PC-9 (cell line): Measurements from ENCODE around the gene TENM4. TPM values are rescaled to one million over a fixed set of nuclear protein-coding genes. Genes with fewer than 3 reads are reported as not detected.

Experiments used
- BruUV-seq: library from RNA; stranded (reverse); fragments of 400-500 nt; replicated peaks from 2 replicates; lab custom pipeline; 2021; lab: Mats Ljungman, UMichigan
- CTCF ChIA-PET: fragments of 300-600 bp; sonication (Branson Sonifier 250); formaldehyde crosslinking; loops from one replicate; lab custom pipeline; 2022; ENCODE audit warnings: antibody characterized with exemption; lab: Charles Lee
- POLR2A ChIA-PET: fragments of 300-600 bp; sonication (Branson Sonifier 250); formaldehyde crosslinking; loops from one replicate; lab custom pipeline; 2022; ENCODE audit warnings: antibody characterized with exemption; ENCODE audit not compliant: unreplicated experiment; lab: Charles Lee
- DNase-seq, 2 experiments: peaks; one replicate each; pipeline versions ENCODE4 v3.0.0 to v3.0.0-alpha.2; 2015 to 2022; ENCODE audit warnings: mixed read lengths in 1 of 2
- H2AFZ ChIP-seq: fragments of 200-600 bp; sonication (generic); 2 replicates; pipeline ENCODE4 v1.8.1; 2017; ENCODE audit warnings: antibody characterized with exemption
- H3F3A ChIP-seq: fragments of 200-600 bp; sonication (generic); 2 replicates; pipeline ENCODE4 v1.8.1; 2017; ENCODE audit warnings: antibody characterized with exemption, mild to moderate bottlenecking, low read depth; ENCODE audit not compliant: insufficient read depth
- H3K27ac ChIP-seq: fragments of 200-600 bp; sonication (generic); 2 replicates; pipeline ENCODE4 v1.6.1; 2016; ENCODE audit warnings: mixed run types
- H3K27me3 ChIP-seq: fragments of 200-600 bp; sonication (generic); 2 replicates; pipeline ENCODE4 v1.6.1; 2016; ENCODE audit warnings: low read depth, mixed run types; ENCODE audit not compliant: insufficient read depth
- H3K36me3 ChIP-seq: fragments of 200-600 bp; sonication (generic); 2 replicates; pipeline ENCODE4 v1.6.1; 2016; ENCODE audit warnings: low read depth, mixed run types
- H3K4me1 ChIP-seq: fragments of 200-600 bp; sonication (generic); replicated peaks from 2 replicates; pipeline ENCODE4 v1.6.1; 2016; ENCODE audit warnings: mixed run types; ENCODE audit not compliant: insufficient read depth
- H3K4me2 ChIP-seq: fragments of 200-600 bp; sonication (generic); 2 replicates; pipeline ENCODE4 v1.6.1; 2017; ENCODE audit warnings: mixed run types
- H3K4me3 ChIP-seq: fragments of 200-600 bp; sonication (generic); 2 replicates; pipeline ENCODE4 v1.6.1; 2016; ENCODE audit warnings: mixed run types
- H3K79me2 ChIP-seq: fragments of 200-600 bp; sonication (generic); 2 replicates; pipeline ENCODE4 v1.6.1; 2017; ENCODE audit warnings: low read depth, mixed run types
- H3K9me2 ChIP-seq: fragments of 200-600 bp; sonication (generic); 2 replicates; pipeline ENCODE4 v1.8.1; 2017; ENCODE audit warnings: mild to moderate bottlenecking; ENCODE audit not compliant: insufficient read depth
- H3K9me3 ChIP-seq: fragments of 200-600 bp; sonication (generic); 2 replicates; pipeline ENCODE4 v1.8.1; 2016; ENCODE audit warnings: low read depth; ENCODE audit not compliant: insufficient read depth
- H4K20me1 ChIP-seq: fragments of 200-600 bp; sonication (generic); 2 replicates; pipeline ENCODE4 v1.8.1; 2017; ENCODE audit not compliant: insufficient read depth
- EZH2 ChIP-seq: fragments of 200-600 bp; sonication (generic); IDR thresholded peaks from 2 replicates; pipeline ENCODE4 v1.8.0; 2017; ENCODE audit warnings: antibody characterized with exemption, low read depth
- intact Hi-C: fragments of 100-400 bp; cut with micrococcal nuclease; formaldehyde crosslinking; loops from one replicate; pipeline ENCODE4 v1.10.0; 2022; ENCODE audit not compliant: unreplicated experiment
- total RNA-seq: library from RNA; stranded (reverse); gene quantifications from 2 replicates; pipeline ENCODE4 v1.2.3, GENCODE V29; 2021
- TF ChIP-seq, protein P1 (sequence below): fragments of 200-600 bp; sonication (generic); conservative IDR thresholded peaks from 2 replicates; pipeline ENCODE4 v1.6.1; 2017; ENCODE audit warnings: mixed run types, antibody characterized with exemption, mild to moderate bottlenecking, moderate library complexity

The TENM4 gene
- total RNA-seq, 1 experiment from 2014 or later: not detected

DNA sequence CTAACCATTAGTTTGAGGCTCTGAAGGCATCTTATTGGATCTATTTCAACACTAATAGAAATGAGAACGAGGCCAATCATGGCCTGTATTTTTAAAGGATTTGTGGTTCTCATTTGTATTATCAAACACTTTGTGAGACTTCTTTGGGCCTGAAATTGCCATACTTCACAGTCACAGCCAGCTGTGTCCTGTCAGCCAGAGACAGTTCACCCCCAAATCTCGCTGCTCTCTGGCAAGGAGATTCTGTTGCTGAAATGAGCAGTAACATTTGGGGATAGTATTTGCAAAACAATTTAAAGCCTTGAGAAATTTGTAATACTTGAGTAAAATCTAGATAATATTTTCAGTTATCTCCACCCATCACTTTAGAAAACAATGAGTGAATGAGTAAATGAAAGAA is 26.9 kb upstream of the TENM4 start:
- H4K20me1 ChIP-seq: no peaks in the 10 kb centered on the region
- peaks cover 39% of the 10 kb centered on the region; the same call in 1 of the 2 replicates for H3K27me3 ChIP-seq
- no peak overlapping the region for H3K27ac ChIP-seq
- no peaks in the 10 kb centered on the region for H3K9me3 ChIP-seq
- H3K4me1 ChIP-seq: no peaks in the 10 kb centered on the region
- ChIA-PET POLR2A (no interaction called here), CTCF (no interaction called here)
- H3K4me3 ChIP-seq: no peak overlapping the region
- TF ChIP-seq EZH2: no peak
- TF ChIP-seq, protein P1, sequence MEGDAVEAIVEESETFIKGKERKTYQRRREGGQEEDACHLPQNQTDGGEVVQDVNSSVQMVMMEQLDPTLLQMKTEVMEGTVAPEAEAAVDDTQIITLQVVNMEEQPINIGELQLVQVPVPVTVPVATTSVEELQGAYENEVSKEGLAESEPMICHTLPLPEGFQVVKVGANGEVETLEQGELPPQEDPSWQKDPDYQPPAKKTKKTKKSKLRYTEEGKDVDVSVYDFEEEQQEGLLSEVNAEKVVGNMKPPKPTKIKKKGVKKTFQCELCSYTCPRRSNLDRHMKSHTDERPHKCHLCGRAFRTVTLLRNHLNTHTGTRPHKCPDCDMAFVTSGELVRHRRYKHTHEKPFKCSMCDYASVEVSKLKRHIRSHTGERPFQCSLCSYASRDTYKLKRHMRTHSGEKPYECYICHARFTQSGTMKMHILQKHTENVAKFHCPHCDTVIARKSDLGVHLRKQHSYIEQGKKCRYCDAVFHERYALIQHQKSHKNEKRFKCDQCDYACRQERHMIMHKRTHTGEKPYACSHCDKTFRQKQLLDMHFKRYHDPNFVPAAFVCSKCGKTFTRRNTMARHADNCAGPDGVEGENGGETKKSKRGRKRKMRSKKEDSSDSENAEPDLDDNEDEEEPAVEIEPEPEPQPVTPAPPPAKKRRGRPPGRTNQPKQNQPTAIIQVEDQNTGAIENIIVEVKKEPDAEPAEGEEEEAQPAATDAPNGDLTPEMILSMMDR: no peak
- intact Hi-C loops: no loop called here
- no peaks in the 10 kb centered on the region for H3K36me3 ChIP-seq
- H3K79me2 ChIP-seq: no peaks in the 10 kb centered on the region
- no peak overlapping the region for H3K4me2 ChIP-seq
- no peak overlapping the region for H2AFZ ChIP-seq
- H3K9me2 ChIP-seq: no peaks in the 10 kb centered on the region
- no TSS peak for BruUV-seq
- DNase-seq: no peak
- H3F3A ChIP-seq: no peaks in the 10 kb centered on the region

DNA sequence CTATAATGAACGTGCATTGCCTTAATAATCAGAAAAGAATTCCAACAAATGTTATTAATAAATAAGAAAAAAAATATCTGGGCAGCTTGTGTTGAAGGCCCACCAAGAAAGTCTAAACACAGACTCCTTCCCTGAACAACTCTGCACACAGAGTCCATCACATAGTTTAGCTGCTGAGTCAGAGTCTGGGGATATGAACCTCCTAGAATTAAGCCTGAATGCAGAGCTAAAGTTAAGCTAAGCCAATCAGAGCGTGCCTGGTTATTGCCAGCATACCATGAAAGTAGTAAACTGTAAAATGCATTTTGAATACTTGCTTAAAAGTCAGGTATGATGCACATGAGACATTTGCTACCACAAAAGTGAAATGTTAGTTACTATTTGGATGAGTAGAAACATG is 25.6 kb upstream of the TENM4 start:
- intact Hi-C loops: no loop called here
- H3K27ac ChIP-seq: no peak overlapping the region
- POLR2A ChIA-PET: no interaction called here

DNA sequence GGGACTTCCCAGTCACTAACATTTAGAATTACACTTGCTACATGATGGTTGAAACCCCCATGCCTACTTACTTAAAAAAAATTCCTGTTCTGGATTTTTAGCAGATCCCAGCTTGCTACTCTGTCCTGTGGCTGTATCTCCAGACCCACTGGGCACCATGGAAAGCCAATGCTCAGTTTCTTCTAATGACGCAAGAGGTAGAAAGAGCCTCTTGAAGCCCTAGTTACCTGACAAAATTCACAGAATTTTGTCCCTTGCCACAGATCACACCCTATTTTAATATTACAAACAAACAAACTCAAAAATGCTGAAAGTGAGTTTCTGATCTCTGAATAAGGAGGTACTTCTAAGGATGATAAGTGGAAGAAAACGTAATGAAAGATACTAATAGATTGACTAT is 24.3 kb upstream of the TENM4 start:
- intact Hi-C loops: no loop called here
- H3K4me2 ChIP-seq: no peak overlapping the region
- BruUV-seq: no TSS peak
- H4K20me1 ChIP-seq: no peaks in the 10 kb centered on the region
- H3K27ac ChIP-seq: no peak overlapping the region
- no peaks in the 10 kb centered on the region for H3K4me1 ChIP-seq
- H3K9me2 ChIP-seq: no peaks in the 10 kb centered on the region
- no peak for DNase-seq
- CTCF ChIA-PET: no interaction called here
- H3K4me3 ChIP-seq: no peak overlapping the region
- H3K9me3 ChIP-seq: no peaks in the 10 kb centered on the region
- no peak for TF ChIP-seq EZH2
- TF ChIP-seq, protein P1: no peak
- no peak overlapping the region for H2AFZ ChIP-seq
- no peaks in the 10 kb centered on the region for H3F3A ChIP-seq
- H3K27me3 ChIP-seq: peaks cover 25% of the 10 kb centered on the region; the same call in 1 of the 2 replicates
- no peaks in the 10 kb centered on the region for H3K36me3 ChIP-seq
- H3K79me2 ChIP-seq: no peaks in the 10 kb centered on the region
- POLR2A ChIA-PET: no interaction called here

More for the DNA sequence above, 25.6 kb upstream of the TENM4 start:
- no peak for DNase-seq
- Histone ChIP-seq H3K79me2 (no peaks in the 10 kb centered on the region), H3K4me1 (no peaks in the 10 kb centered on the region), H3K9me2 (no peaks in the 10 kb centered on the region), H3K27me3 (peaks cover 27% of the 10 kb centered on the region; the same call in 1 of the 2 replicates), H3K36me3 (no peaks in the 10 kb centered on the region), H3K9me3 (no peaks in the 10 kb centered on the region), H3K4me2 (no peak overlapping the region), H3F3A (no peaks in the 10 kb centered on the region), H3K4me3 (no peak overlapping the region), H2AFZ (no peak overlapping the region), H4K20me1 (no peaks in the 10 kb centered on the region)
- TF ChIP-seq, protein P1: no peak
- no peak for TF ChIP-seq EZH2
- BruUV-seq: no TSS peak
- CTCF ChIA-PET: no interaction called here
